Sciatic nerve (tissue), 2 donors: Measurements from ENCODE around the gene NAV3. TPM values are rescaled to one million over a fixed set of nuclear protein-coding genes. Genes with fewer than 3 reads are reported as not detected.

Source experiments
- ATAC-seq: fragments of 200-7000 bp; cut with Tn5 transposase; one replicate; pipeline ENCODE4 v1.9.1; 2020; ENCODE audit warnings: mild to moderate bottlenecking, moderate library complexity
- DNase-seq: peaks from one replicate; pipeline ENCODE4 v3.0.0-alpha.2; 2020; ENCODE audit warnings: low spot score
- intact Hi-C: fragments of 100-400 bp; cut with DNase I; formaldehyde crosslinking; loops from one replicate; pipeline ENCODE4 v1.14.2; 2022
- total RNA-seq: library from RNA; stranded (reverse); fragmentation: NEBNext Ultra II Directional; extraction: Animal tissue kit (Norgen Biotek cat#: 25700); gene quantifications from one replicate; pipeline ENCODE4 v1.2.1, GENCODE V29; 2021
- donor health status: DM: no; HTN: no; CAD: no.
- donor health status: DM: no; HTN: no; CAD: no.

Gene NAV3, protein sequence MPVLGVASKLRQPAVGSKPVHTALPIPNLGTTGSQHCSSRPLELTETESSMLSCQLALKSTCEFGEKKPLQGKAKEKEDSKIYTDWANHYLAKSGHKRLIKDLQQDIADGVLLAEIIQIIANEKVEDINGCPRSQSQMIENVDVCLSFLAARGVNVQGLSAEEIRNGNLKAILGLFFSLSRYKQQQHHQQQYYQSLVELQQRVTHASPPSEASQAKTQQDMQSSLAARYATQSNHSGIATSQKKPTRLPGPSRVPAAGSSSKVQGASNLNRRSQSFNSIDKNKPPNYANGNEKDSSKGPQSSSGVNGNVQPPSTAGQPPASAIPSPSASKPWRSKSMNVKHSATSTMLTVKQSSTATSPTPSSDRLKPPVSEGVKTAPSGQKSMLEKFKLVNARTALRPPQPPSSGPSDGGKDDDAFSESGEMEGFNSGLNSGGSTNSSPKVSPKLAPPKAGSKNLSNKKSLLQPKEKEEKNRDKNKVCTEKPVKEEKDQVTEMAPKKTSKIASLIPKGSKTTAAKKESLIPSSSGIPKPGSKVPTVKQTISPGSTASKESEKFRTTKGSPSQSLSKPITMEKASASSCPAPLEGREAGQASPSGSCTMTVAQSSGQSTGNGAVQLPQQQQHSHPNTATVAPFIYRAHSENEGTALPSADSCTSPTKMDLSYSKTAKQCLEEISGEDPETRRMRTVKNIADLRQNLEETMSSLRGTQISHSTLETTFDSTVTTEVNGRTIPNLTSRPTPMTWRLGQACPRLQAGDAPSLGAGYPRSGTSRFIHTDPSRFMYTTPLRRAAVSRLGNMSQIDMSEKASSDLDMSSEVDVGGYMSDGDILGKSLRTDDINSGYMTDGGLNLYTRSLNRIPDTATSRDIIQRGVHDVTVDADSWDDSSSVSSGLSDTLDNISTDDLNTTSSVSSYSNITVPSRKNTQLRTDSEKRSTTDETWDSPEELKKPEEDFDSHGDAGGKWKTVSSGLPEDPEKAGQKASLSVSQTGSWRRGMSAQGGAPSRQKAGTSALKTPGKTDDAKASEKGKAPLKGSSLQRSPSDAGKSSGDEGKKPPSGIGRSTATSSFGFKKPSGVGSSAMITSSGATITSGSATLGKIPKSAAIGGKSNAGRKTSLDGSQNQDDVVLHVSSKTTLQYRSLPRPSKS (N-terminal part only)
- 50.9 TPM for total RNA-seq

- ATAC-seq = peak; percentile 53
- DNase-seq = no peak
- intact Hi-C loops = no loop called here
Observed at GRCh38 chr12:77830583-77831351, at the start of gene NAV3. NAV3 (plus strand) TSS chr12:77830894; CDS start chr12:77831462, 568 bp downstream.

DNA sequence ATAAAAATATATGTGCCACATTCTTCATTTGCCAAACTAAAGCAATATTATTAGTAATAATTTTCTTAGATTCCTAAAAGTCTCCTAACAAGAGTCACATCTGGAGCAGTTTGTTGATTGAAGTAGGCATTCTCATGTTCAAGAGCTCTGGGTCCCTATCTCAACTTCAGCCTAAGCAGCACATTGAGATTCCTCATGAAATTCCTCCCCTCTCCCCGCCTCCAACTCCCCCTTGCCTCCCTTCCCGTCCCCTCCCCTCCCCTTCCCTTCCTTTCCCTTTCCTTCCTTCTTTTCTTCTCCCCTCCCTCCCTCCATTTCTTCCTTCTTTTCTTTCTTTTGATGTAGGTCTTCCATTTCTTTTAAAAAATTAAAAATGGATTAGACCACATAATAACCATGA is 48.7 kb upstream of the NAV3 start:
- no peak for ATAC-seq

GRCh38 chr12:77782766-77783165 is 47.9 kb upstream of the NAV3 start:
- intact Hi-C loops = no loop called here
- ATAC-seq = no peak
- DNase-seq = no peak

More for the DNA sequence above, 48.7 kb upstream of the NAV3 start:
- no peak for DNase-seq
- intact Hi-C loops = no loop called here

DNA sequence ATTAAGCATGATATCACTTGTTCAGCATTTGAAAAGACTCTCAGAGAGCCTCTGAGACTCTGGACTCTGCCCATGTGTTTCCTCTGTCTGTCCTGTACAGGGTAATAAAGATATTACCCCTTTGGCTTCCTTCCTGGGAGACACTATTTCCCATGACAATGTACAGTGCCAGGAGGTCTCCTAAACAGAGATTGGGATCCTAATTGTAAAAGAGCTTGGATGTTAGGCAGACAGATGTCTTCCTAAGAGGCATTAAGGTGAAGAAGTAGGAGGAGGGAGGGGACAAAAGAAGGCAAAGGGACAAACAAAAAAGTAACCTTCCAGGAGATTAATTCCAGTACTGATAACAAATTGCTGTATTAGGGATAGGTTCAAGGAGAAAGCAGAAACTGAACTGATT is 45.5 kb upstream of the NAV3 start:
- DNase-seq (no peak), ATAC-seq (no peak)
- intact Hi-C loops = no loop called here

GRCh38 chr12:77786675-77787074 is 44.0 kb upstream of the NAV3 start:
- no peak for ATAC-seq
- intact Hi-C loops = no loop called here
- no peak for DNase-seq

DNA sequence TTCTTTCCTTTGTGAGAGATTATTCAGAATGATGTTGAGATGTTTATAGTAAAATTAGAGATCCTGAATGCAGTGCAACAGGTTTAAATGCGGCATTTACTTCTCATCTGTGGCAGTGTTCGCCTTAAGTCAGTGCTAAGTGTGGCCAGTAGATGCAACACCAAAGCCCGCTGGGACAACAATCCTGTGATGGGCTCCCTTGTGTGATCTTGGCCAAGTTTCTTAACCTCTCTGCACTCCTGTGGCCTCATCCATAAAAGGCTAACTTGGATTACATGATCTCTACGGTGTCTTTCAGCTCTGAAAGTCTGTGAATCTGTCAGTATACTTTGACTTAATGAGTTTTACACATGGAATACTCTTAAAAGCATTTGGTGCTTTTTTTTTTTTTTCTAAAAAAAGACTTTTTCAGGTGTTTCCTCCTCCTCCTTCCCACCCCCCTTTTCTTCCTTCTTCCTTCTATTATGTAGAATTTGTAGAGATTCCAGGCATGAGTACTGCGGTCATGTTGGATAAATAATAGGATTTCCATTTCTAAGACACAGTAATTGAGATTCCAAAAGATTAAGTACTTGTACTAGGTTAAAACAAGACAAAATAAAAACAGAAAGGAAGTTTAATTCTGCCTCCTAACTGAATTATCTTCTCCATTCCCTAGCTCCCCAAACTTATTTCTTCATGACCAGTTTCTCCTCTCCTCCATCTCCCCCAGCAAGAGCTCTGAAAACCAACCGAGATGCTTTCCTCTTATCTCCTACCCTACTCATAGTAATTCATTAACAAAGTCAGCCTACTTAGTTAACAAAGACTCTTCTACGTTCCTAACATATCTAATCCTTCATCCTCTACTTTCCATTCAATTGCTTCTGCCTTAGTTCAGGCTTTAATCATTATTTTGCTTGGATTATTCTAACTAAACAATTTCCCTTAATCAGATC is 42.2 kb upstream of the NAV3 start:
- intact Hi-C loops = no loop called here
- ATAC-seq (no peak), DNase-seq (no peak)

- no peak for ATAC-seq
- DNase-seq = no peak
- intact Hi-C loops = no loop called here
Observed at GRCh38 chr12:77795699-77796098, 35.0 kb upstream of the NAV3 start.

DNA sequence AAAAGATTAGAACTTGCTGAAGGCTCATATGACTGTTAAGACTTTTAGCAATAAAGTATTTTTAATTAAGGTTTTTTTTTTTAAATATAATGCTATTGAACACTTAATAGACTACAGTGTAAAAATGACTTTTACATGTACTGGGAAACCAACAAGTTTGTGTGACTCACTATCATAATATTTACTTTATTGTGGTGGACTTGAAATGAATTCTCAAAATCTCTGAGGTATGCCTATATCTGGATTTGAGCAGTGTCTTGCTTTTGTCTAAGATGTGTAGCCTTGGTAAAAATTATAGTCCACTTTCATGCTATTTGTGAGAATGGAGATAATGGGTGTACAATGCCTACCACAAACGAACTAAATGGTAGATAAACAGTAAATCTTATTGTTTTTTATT is 33.9 kb upstream of the NAV3 start:
- no peak for ATAC-seq
- intact Hi-C loops = no loop called here
- no peak for DNase-seq

DNA sequence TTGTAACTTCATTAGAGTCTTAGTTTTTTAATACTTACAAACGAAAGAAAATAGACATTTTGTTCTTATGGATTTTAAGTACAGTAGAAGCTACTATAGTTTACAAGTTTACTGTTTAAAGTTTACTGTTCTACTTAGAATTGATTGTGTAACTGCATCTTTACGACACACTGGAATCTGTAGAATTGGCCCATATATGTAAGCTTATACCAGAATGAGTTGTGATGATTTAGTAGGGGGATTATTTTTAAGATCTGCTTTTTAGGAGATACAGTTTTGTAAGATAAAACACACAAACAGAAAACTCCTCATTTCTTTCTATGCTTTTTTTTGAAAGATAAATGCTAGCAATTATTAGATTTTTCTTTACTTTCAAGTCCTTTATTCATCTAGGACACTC is 30.2 kb upstream of the NAV3 start:
- no peak for ATAC-seq
- DNase-seq = no peak
- intact Hi-C loops = no loop called here

DNA sequence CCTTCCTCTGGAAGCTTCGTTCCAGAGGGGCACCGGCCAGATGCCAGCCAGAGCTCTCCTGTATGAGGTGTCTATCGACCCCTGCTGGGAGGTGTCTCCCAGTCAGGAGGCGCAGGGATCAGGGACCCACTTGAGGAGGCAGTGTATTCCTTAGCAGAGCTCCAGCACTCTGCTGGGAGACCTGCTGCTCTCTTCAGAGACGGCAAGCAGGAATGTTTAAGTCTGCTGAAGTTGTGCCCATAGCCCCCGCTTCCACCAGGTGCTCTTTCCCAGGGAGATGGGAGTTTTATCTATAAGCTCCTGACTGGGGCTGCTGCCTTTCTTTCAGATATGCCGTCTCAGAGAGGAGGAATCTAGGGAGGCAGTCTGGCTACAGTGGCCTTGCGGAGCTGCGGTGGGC is 22.2 kb upstream of the NAV3 start:
- DNase-seq = no peak
- ATAC-seq = no peak
- intact Hi-C loops = no loop called here

DNA sequence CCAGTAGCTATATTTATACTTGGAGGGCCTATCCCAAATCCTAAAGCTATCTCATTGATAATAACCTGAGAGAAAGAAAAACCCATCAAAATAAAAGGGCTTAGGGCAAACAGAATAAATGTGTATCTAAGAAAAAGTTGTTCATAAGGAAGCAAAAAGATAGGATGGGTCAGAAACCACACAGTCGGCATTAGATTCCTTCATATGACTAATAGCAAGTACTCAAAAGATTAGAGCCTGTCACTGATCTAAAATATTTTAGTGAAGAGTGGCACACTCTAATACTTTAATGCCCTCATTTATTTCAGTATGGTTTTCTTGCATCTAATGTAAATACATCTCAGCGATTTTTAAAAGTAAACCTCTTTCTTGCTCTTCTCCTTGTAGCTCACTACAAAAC is 17.1 kb upstream of the NAV3 start:
- ATAC-seq = no peak
- DNase-seq = no peak
- intact Hi-C loops = no loop called here

- ATAC-seq (no peak), DNase-seq (no peak)
- intact Hi-C loops = no loop called here
Observed at GRCh38 chr12:77814386-77814785, 16.3 kb upstream of the NAV3 start.

DNA sequence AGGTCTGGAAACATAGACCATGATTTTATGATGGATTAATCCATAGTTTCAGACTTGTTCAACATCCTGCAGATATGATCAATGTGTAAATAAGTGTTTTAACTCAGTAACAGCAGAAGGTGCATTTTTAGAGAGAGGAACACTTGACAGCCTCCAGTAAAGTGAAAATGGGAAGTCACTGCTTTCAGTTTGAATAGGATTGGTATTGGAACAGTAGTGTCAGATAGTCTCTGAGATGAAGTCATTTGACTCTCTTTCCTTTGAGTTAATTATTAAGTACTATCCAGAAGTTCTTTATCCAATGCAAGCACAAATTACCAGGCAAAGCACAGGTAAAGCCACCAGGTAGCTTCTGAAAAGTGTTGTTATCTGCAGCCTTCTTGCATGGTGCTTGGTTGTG is 14.5 kb upstream of the NAV3 start:
- intact Hi-C loops = no loop called here
- ATAC-seq (no peak), DNase-seq (no peak)

DNA sequence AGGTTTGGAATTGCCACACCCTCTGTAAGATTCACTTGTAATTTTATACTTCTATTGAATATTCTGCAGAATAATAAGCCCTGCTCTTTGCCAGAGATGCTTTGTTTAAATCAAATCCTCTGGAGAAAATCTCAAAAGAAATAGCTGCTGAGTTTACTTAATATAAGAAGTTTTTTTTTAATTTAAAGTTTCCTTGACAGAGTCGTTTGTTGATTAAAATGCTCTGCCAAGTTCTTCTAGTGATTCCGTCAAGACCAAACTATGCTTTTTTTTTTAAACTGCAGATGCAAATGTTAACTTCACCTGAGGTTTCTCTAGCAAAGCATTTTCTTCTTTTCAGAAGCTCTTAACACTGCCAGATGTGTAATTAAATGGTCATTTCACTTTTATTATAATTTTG is 13.4 kb upstream of the NAV3 start:
- intact Hi-C loops = no loop called here
- ATAC-seq (no peak), DNase-seq (no peak)

DNA sequence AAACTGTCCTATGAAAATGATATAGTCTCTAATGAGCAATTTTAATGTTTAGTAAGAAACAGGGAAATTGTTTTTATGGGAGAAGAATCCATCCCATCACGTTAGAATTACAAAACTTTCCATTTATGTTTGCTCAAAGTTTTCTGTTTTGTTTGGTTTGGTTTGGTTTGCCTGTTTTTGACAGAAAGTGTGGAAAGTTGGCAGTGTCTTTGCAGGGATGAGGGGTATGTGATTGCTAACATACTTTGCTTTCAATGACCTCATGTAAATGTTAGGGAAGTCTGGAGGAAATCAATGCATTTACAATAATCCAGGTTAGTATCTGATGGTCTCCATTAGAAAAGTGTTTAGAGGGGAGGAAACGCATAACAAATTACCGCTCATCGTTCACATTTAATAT is 12.3 kb upstream of the NAV3 start:
- ATAC-seq (no peak), DNase-seq (no peak)
- intact Hi-C loops = no loop called here

- DNase-seq (no peak), ATAC-seq (no peak)
- intact Hi-C loops = no loop called here
Observed at GRCh38 chr12:77821699-77822203, 8.9 kb upstream of the NAV3 start.

GRCh38 chr12:77833329-77833728 is 2.6 kb downstream of the NAV3 start:
- intact Hi-C loops = no loop called here
- ATAC-seq (no peak), DNase-seq (no peak)

GRCh38 chr12:77834618-77835017 is 3.9 kb downstream of the NAV3 start:
- DNase-seq = no peak
- intact Hi-C loops = no loop called here
- ATAC-seq = no peak
